A673 (cell line): ENCODE measurements around the gene ODAD4. TPM values are rescaled to one million over a fixed set of nuclear protein-coding genes. Genes with fewer than 3 reads are reported as not detected.

Source experiments
- BruUV-seq: library from RNA; stranded (reverse); fragments of 400-500 nt; replicated peaks from 2 replicates; lab custom pipeline; 2021; lab: Mats Ljungman, UMichigan
- CTCF ChIA-PET: fragments of 300-600 bp; sonication (Branson Sonifier 250); formaldehyde crosslinking; loops from one replicate; lab custom pipeline; 2022; ENCODE audit warnings: antibody characterized with exemption; lab: Charles Lee
- POLR2A ChIA-PET: fragments of 300-600 bp; sonication (Branson Sonifier 250); formaldehyde crosslinking; loops from one replicate; lab custom pipeline; 2022; ENCODE audit warnings: antibody characterized with exemption; ENCODE audit not compliant: low non-redundant PET; lab: Charles Lee
- DNase-seq: peaks from one replicate; pipeline ENCODE4 v3.0.0-alpha.2; 2015; ENCODE audit warnings: low spot score
- H3K27ac ChIP-seq: fragments of 200-600 bp; sonication (generic); 2 replicates; pipeline ENCODE4 v1.5.1; 2016; ENCODE audit warnings: mixed run types, low read depth, mild to moderate bottlenecking, mixed read lengths, antibody characterized with exemption, low read length; ENCODE audit not compliant: poor library complexity, severe bottlenecking
- H3K27me3 ChIP-seq: fragments of 200-600 bp; sonication (generic); replicated peaks from 2 replicates; pipeline ENCODE4 v1.6.1; 2017; ENCODE audit warnings: mixed run types, low read depth, mild to moderate bottlenecking, mixed read lengths, antibody characterized with exemption, low read length; ENCODE audit not compliant: insufficient read depth, poor library complexity
- H3K36me3 ChIP-seq: fragments of 200-600 bp; sonication (generic); 2 replicates; pipeline ENCODE4 v1.6.1; 2016; ENCODE audit warnings: mixed run types, mild to moderate bottlenecking, mixed read lengths, antibody characterized with exemption, low read length; ENCODE audit not compliant: insufficient read depth, poor library complexity, severe bottlenecking
- H3K4me1 ChIP-seq: fragments of 200-600 bp; sonication (generic); 2 replicates; pipeline ENCODE4 v1.6.1; 2017; ENCODE audit warnings: mixed run types, mild to moderate bottlenecking, mixed read lengths, antibody characterized with exemption, low read length; ENCODE audit not compliant: insufficient read depth, poor library complexity, severe bottlenecking
- H3K4me3 ChIP-seq: fragments of 200-600 bp; sonication (generic); 2 replicates; pipeline ENCODE4 v1.5.1; 2016; ENCODE audit warnings: low read depth, mixed run types, mild to moderate bottlenecking, mixed read lengths, low read length; ENCODE audit not compliant: poor library complexity, severe bottlenecking
- H3K9me3 ChIP-seq: fragments of 200-600 bp; sonication (generic); 2 replicates; pipeline ENCODE4 v1.6.1; 2016; ENCODE audit warnings: mixed run types, low read depth, mild to moderate bottlenecking, mixed read lengths, antibody characterized with exemption, low read length; ENCODE audit not compliant: poor library complexity, severe bottlenecking
- CTCF ChIP-seq: fragments of 300-800, 200-600 bp; sonication (generic); conservative IDR thresholded peaks from 2 replicates; pipeline ENCODE4 v1.5.1; 2017; ENCODE audit warnings: low read depth, mild to moderate bottlenecking, antibody characterized with exemption, low read length, moderate library complexity, mixed read lengths
- EZH2 ChIP-seq: fragments of 200-600 bp; sonication (generic); IDR thresholded peaks from 2 replicates; pipeline ENCODE4 v1.6.1; 2017; ENCODE audit warnings: borderline replicate concordance, low read depth, mild to moderate bottlenecking, mixed read lengths, antibody characterized with exemption, low read length; ENCODE audit not compliant: poor library complexity, severe bottlenecking
- intact Hi-C: fragments of 100-400 bp; cut with micrococcal nuclease; formaldehyde crosslinking; loops from one replicate; pipeline ENCODE4 v1.10.0; 2022; ENCODE audit not compliant: unreplicated experiment
- total RNA-seq: library from RNA; stranded (reverse); gene quantifications from 2 replicates; pipeline ENCODE4 v1.2.3, GENCODE V29; 2021

The ODAD4 gene
- total RNA-seq, 1 experiment from 2014 or later, result 0.97 TPM

- Histone ChIP-seq H3K4me3 (no peak overlapping the region), H3K9me3 (no peaks in the 10 kb centered on the region), H3K27ac (no peak overlapping the region), H3K4me1 (no peaks in the 10 kb centered on the region), H3K36me3 (peaks cover 70% of the 10 kb centered on the region), H3K27me3 (no peaks in the 10 kb centered on the region)
- ChIA-PET POLR2A (no interaction called here), CTCF (no interaction called here)
- intact Hi-C loops, result no loop called here
- TF ChIP-seq CTCF, result no peak
- TF ChIP-seq EZH2, result no peak
- no peak for DNase-seq
- BruUV-seq, result no TSS peak
These were observed 33.7 kb upstream of the ODAD4 start for GRCh38 chr17:41896726-41897125.

GRCh38 chr17:41901646-41902045 lies 28.8 kb upstream of the ODAD4 start:
- intact Hi-C loops, result no loop called here
- ChIA-PET CTCF (no interaction called here), POLR2A (no interaction called here)
- no peaks in the 10 kb centered on the region for H3K9me3 ChIP-seq
- no TSS peak for BruUV-seq
- H3K4me3 ChIP-seq, result no peak overlapping the region
- no peak overlapping the region for H3K27ac ChIP-seq
- no peaks in the 10 kb centered on the region for H3K4me1 ChIP-seq
- no peak for DNase-seq
- H3K36me3 ChIP-seq, result peaks cover 53% of the 10 kb centered on the region
- H3K27me3 ChIP-seq, result no peaks in the 10 kb centered on the region
- TF ChIP-seq EZH2, result no peak
- no peak for TF ChIP-seq CTCF

- no peak for DNase-seq
- ChIA-PET CTCF (no interaction called here), POLR2A (no interaction called here)
- H3K27me3 ChIP-seq, result no peaks in the 10 kb centered on the region
- no TSS peak for BruUV-seq
- no peaks in the 10 kb centered on the region for H3K4me1 ChIP-seq
- no peak overlapping the region for H3K4me3 ChIP-seq
- intact Hi-C loops, result no loop called here
- H3K36me3 ChIP-seq, result peaks cover 47% of the 10 kb centered on the region
- no peak for TF ChIP-seq CTCF
- no peak for TF ChIP-seq EZH2
- no peak overlapping the region for H3K27ac ChIP-seq
- H3K9me3 ChIP-seq, result no peaks in the 10 kb centered on the region
These were observed 26.1 kb upstream of the ODAD4 start for GRCh38 chr17:41904242-41904841.
